GM21528 (cell line): ENCODE results near the gene RAB27A.
"Not testable (repeated sequence)": the region's sequence is repeated elsewhere in the genome, so short reads cannot be mapped to it uniquely, and the experiment has no call there.

Experiments used
- ATAC-seq: cut with Tn5 transposase; IDR thresholded peaks from one replicate; pipeline ENCODE4 v1.9.1; 2021; ENCODE audit warnings: mild to moderate bottlenecking, moderate library complexity; ENCODE audit not compliant: unreplicated experiment, low FRiP score

The RAB27A gene

GRCh38 chr15:55282284-55282833 lies 7.3 kb downstream of the RAB27A start:
- no peak for ATAC-seq

- no peak for ATAC-seq
Observed at GRCh38 chr15:55281517-55282228, 7.9 kb downstream of the RAB27A start.

DNA sequence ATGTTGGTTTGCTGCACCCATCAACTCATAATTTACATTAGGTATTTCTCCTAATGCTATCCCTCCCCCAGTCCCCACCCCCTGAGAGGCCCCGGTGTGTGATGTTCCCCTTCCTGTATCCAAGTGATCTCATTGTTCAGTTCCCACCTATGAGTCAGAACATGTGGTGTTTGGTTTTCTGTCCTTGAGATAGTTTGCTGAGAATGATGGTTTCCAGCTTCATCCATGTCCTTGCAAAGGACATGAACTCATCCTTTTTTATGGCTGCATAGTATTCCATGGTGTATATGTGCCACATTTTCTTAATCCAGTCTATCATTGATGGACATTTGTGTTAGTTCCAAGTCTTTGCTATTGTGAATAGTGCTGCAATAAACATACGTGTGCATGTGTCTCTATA lies 9.0 kb downstream of the RAB27A start:
- ATAC-seq, result not testable (repeated sequence)

DNA sequence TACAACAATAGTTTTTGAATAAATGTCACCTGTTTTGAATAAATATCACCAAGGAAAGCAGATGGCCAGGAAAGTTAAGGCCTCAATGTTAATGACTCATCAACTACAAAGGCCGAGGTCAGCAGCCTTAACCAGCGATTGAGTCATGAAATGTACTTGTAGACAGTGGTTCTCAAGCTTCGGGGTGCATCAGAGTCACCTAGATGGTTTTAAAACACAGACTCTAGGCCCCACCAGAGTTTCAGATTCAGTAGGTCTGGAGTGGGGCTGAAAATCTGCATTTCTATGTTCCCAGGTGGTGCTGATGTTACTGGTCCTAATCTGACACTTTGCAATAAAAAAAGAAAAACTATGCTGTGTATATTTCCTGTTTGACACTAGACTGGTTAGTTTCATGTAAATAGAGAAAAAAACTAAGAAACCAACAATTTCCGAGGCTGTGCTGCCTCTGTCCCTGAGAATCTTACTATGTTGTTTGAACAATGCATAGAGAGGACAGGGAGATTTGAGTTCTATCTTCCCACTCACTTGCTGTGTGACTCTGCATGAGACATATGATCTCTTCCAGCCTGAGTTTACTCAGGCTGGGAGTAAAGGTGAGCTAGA lies 9.8 kb downstream of the RAB27A start:
- peak; percentile 86 for ATAC-seq

- no peak for ATAC-seq
Observed at GRCh38 chr15:55279100-55279745, 10.4 kb downstream of the RAB27A start.

GRCh38 chr15:55277715-55278114 lies 11.9 kb downstream of the RAB27A start:
- no peak for ATAC-seq

DNA sequence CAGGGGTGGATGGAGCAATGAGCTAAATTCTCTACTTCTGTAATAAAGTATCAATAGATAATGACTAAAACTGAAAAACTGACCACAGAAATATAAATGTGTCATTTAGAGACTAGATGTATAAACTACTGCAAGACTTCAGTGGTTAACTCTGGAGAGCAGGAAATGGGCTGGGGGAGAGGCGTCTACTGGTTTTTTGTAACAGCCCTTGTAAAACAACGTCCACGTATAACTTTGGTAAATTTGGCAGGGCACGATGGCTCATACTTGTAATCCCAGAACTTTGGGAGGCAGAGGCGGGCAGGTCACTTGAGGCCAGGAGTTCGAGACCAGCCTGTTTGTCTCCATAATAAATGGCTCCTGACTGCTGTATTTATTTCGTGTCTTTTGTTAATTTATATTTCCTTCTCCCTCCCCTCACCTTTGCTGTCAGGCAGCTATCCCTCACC lies 12.5 kb downstream of the RAB27A start:
- ATAC-seq, result peak; percentile 52

- ATAC-seq, result no peak
Observed at GRCh38 chr15:55276324-55276723, 13.3 kb downstream of the RAB27A start.

DNA sequence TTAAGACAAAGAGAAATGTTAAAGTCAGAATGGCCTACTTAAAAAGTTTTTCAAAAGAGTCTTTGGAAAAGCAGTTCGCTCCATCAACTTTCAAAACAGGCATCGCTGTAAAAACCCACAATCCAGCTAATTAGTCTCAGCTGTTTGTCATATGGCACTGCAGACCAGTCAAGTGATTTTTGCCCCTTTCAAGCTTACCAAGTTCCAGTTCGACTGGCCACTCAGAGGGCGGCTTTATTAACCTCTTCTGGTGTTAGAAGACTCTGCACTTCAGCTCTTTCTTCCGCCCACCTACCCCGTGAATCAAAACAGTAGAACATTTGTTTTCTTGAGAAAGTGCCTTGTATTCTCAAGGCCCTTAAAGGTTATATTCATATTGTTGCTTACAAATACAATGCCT lies 19.3 kb downstream of the RAB27A start:
- no peak for ATAC-seq

GRCh38 chr15:55268176-55268695 lies 21.4 kb downstream of the RAB27A start:
- no peak for ATAC-seq

DNA sequence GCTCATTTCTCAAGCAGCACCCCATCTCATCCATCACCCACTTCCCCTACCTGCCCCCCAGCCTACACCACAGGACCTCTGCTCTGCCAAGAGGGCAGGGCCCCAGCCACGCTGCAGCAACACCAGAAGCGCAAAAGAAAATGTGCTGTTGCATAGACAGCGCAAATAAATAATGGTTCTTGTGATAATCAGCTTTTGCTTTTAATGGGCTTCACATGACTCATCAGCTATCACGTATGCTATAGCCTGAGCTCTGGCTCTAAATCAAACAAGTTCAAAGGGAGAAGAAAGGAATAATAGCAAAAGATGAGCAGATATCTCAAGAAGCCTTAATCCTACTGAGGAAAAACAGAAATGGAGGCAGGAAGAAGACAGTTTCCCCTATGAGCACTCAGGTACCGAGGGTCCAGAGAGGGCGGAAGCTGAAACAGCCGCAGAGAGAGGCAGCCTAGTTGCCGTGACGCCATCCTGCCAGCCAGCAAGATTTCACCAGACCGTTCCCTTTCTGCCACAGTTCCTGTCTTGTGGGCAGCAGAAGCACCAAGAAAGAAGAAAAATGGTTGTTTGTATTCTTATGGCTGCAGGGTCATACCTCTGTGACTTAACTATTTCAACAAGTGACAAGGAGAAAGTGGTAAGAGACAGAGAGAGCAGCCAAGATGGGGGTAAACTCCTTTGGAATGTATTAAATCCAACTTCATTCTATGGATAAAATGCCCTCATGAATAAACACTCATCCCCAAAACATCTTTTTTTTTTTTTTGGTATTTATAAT lies 22.0 kb downstream of the RAB27A start:
- peak; percentile 95 for ATAC-seq

DNA sequence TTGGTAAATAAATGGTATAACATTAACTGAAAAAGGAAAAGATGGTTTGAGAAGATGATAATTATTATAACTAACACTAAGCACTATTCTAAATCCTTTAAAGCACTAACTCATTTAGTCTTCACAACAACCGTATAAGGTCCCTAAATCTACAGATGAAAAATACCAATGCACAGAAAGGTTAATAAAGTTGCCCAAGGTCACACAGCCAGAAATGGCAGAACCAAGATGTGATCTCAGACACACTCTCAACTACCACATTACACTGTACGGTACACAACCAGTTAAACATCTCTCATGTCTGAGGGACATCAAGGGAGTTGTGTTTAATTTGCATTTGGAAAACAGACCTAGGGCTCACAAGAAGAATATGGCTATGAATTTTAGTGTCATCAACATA lies 23.1 kb downstream of the RAB27A start:
- ATAC-seq, result no peak

- no peak for ATAC-seq
Observed at GRCh38 chr15:55260562-55261131, 29.0 kb downstream of the RAB27A start.

DNA sequence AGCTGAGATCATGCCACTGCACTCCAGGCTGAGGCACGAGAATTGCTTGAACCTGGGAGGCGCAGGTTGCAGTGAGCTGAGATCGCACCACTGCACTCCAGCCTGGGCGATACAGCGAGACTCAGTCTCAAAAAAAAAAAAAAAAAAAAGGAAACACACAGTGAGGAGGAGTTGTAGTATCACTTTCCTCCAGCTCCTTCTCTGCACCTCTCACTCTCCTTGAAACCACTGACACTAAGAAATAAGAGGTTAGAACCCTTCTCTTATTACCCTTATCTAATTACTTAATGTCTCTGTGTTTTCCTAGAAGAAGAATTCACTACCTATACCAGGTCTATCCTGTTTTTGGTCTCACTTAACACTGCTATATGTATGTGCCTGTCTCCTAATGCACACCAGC lies 31.7 kb downstream of the RAB27A start:
- peak; percentile 51 for ATAC-seq

DNA sequence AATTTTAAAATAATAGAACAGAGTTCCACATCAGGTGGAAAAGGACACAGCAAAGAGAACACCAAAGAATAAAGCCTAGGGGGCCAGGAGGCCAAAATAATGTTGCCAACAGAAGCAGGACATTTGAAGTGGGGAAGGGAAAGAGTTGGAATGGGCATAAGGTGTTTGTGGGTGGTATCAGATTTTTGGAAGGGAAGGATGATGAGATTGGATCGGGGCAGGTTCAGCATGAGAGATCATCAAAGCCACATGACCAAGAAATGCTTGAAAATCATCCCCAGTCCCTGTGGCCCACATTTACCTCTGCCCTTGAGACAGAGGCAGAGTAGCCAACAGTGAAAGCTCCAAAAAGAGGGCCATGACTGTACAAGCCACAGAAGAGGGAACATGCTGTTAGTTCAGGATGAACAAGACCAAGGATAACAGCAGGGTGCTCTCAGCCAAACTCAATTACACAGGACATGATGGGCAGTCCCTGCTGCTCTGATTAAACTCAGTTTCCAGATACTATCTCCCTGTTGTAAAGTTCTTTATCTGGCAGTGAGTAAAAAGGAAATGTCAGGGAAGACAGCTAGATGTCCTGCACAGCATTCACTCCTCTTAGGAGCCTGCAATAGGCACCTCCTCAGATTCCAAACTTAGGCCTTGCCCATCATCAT lies 32.5 kb downstream of the RAB27A start:
- no peak for ATAC-seq

- ATAC-seq, result no peak
Observed at GRCh38 chr15:55256281-55257011, 33.2 kb downstream of the RAB27A start.

DNA sequence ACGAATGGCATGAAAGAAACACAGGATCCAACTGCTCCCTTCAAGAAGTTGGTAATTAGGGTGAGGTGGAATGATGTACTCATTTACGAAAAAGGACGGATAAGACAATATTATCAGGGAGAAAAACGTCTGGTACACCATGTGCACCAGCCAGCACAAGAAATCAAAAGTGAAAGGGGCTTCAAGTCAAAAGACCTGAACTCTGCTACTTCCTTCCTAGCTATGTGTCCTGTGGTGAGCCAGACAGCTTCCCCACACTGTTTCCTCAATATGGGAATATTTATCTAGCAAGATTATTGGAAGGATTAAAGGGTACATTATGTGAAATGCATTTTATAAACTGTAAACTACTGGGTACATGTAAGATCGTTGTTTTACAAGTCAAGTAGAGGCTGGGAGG lies 33.9 kb downstream of the RAB27A start:
- peak; percentile 47 for ATAC-seq

DNA sequence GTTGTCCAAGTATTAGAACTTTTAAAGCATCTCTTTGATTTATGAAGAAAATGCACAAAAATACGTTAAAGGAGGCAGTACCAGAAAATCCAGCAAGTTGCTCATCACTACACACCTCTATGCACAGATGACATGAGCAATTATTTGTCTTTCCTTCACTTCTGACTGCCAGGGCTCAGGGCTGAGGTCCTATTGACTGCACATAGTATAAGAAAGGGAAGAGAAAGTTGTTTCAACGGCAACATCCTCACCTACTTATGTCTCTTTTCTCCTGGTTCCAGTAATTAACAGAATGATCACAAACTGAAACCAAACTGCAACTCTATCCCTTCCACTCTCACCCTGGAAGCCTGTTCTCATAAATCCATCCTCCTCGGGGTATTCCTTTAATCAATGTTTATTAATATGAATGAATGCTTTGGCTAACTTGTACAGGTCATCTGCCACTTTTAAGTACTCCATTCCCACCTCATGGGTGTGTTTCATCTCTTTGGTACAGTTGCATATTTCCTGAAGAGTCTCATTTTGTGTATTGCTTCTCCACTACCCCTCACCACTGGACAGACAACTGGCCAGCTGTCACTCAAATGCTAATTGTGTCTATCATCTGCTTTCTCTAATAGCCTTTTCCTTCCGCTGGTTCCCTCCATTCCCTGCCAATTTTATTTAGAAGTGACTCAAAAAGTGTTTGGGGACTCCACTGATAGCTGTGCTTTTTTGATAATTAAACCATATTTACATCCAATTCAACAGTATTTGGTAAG lies 34.5 kb downstream of the RAB27A start:
- ATAC-seq, result peak; percentile 51
